Fibroblast of peridontal ligament (primary cell): ENCODE results near the gene SLC25A45.

Source experiments
- DNase-seq: peaks from one replicate; pipeline ENCODE4 v3.0.0-alpha.2; 2010; ENCODE audit errors: extremely low read depth

The SLC25A45 gene

GRCh38 chr11:65404638-65405339 is 22.3 kb upstream of the SLC25A45 start:
- DNase-seq, result no peak

GRCh38 chr11:65404210-65404609 is 21.8 kb upstream of the SLC25A45 start:
- no peak for DNase-seq

- no peak for DNase-seq
Observed at GRCh38 chr11:65403607-65404121, 21.2 kb upstream of the SLC25A45 start.

GRCh38 chr11:65402790-65403189 is 20.3 kb upstream of the SLC25A45 start:
- DNase-seq, result no peak

GRCh38 chr11:65401803-65402248 is 19.4 kb upstream of the SLC25A45 start:
- DNase-seq, result no peak

- no peak for DNase-seq
Observed at GRCh38 chr11:65401073-65401802, 18.8 kb upstream of the SLC25A45 start.

- no peak for DNase-seq
Observed at GRCh38 chr11:65400307-65401072, 18.0 kb upstream of the SLC25A45 start.

- DNase-seq, result no peak
Observed at GRCh38 chr11:65399845-65400244, 17.4 kb upstream of the SLC25A45 start.

- DNase-seq, result no peak
Observed at GRCh38 chr11:65399249-65399648, 16.8 kb upstream of the SLC25A45 start.

GRCh38 chr11:65398362-65398910 is 16.0 kb upstream of the SLC25A45 start:
- no peak for DNase-seq

GRCh38 chr11:65396769-65397745 is 14.6 kb upstream of the SLC25A45 start:
- no peak for DNase-seq

GRCh38 chr11:65395961-65396530 is 13.6 kb upstream of the SLC25A45 start:
- DNase-seq, result no peak

- DNase-seq, result no peak
Observed at GRCh38 chr11:65394125-65394536, 11.7 kb upstream of the SLC25A45 start.

GRCh38 chr11:65393513-65394079 is 11.2 kb upstream of the SLC25A45 start:
- no peak for DNase-seq

GRCh38 chr11:65392899-65393298 is 10.5 kb upstream of the SLC25A45 start:
- no peak for DNase-seq

GRCh38 chr11:65392186-65392829 is 9.9 kb upstream of the SLC25A45 start:
- no peak for DNase-seq

- DNase-seq, result peak; percentile 20
Observed at GRCh38 chr11:65390996-65391395, 8.6 kb upstream of the SLC25A45 start.

GRCh38 chr11:65390099-65390941 is 7.9 kb upstream of the SLC25A45 start:
- peak; percentile 11 for DNase-seq
